H1 (cell line): ENCODE results near the gene MFSD6L. TPM values are rescaled to one million over a fixed set of nuclear protein-coding genes. Genes with fewer than 3 reads are reported as not detected.

Experiments
- ASH2L ChIP-seq: fragments of 200-600, 300-600 bp; sonication (generic); IDR thresholded peaks from one replicate; pipeline ENCODE4 v1.7.1; 2017; ENCODE audit warnings: low read length
- BCL11A ChIP-seq, 2 experiments: IDR thresholded peaks; one replicate each; pipeline ENCODE4 v1.6.1; 2011; ENCODE audit warnings: low read depth in 2 of 2, low read length in 2 of 2, mild to moderate bottlenecking in 2 of 2
- POU5F1 ChIP-seq: IDR thresholded peaks from 2 replicates; pipeline ENCODE4 v1.6.1; 2011; ENCODE audit warnings: low read depth, mild to moderate bottlenecking, low read length, moderate library complexity
- SAP30 ChIP-seq: fragments of 300-600 bp; sonication (generic); IDR thresholded peaks from 2 replicates; pipeline ENCODE4 v1.7.1; 2012; ENCODE audit warnings: low read length, moderate library complexity, mild to moderate bottlenecking, inconsistent platforms; ENCODE audit not compliant: insufficient read depth, insufficient replicate concordance
- TEAD4 ChIP-seq: IDR thresholded peaks from 2 replicates; pipeline ENCODE4 v1.6.1; 2012; ENCODE audit warnings: low read depth, low read length, inconsistent platforms, mixed read lengths
- polyA plus RNA-seq, 7 experiments: library from polyadenylated mRNA; depleted of rRNA in 3 of 7; stranded (reverse) in 5 of 7; unstranded in 2 of 7; fragments of >200 nt in 5 of 7; fragments of 200-250 nt in 2 of 7; gene quantifications; 1 replicate in 5 of 7; 2 replicates in 1 of 7; 4 replicates in 1 of 7; pipeline versions ENCODE4 v1.2.1 to v1.2.3, GENCODE V29; 2011 to 2013; ENCODE audit warnings: missing spikeins in 2 of 7, mixed read lengths in 2 of 7
- total RNA-seq: library from RNA; stranded (reverse); fragmentation: NEBNext Ultra II Directional; extraction: Animal tissue kit (Norgen Biotek cat#: 25700); gene quantifications from 2 replicates; pipeline ENCODE4 v1.2.1, GENCODE V29; 2021

MFSD6L gene
- total and polyA plus RNA-seq, 2 of the 8 experiments (the other 6 are each of a cell fraction or from before 2014, with no cell fraction given), result 2.6 to 2.7 TPM

DNA sequence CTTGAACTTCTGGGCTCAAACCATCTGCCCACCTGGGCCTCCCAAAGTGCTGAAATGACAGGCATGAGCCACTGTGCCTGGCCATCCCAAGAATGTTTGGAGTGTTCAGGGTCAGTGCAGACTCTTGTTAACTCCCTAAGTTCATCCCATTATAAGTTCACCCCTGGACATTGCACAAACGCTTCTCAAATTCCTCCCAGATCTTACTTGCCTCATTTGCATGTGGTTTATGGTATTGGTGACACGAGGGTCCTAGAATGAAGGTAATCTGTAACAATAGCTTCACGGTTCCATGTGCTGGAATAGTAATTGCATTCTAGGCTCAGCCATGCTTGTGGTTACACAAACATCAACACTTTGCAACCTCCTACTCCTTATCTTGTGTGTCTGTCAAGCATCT, 49.5 kb downstream of the MFSD6L start (continued):
- TF ChIP-seq SAP30 (no peak), BCL11A (IDR thresholded peaks at IDR 0.05; ENCODE audit: low read depth in 2 of 2, low read length in 2 of 2) (no peak), TEAD4 (no peak), ASH2L (no peak), POU5F1 (no peak)
